ENCODE data around the gene GRM8. TPM values are rescaled to one million over a fixed set of nuclear protein-coding genes. Genes with fewer than 3 reads are reported as not detected.

GRM8 gene
- total RNA-seq, 1 experiment from 2014 or later = 1.4 TPM

GRCh38 chr7:127146746-127147536 lies 105.8 kb downstream of the GRM8 start:
- DNase-seq (ENCODE audit: low read depth) = no peak

GRCh38 chr7:127137146-127137545 lies 115.6 kb downstream of the GRM8 start:
- DNase-seq (ENCODE audit: low read depth) = no peak

DNA sequence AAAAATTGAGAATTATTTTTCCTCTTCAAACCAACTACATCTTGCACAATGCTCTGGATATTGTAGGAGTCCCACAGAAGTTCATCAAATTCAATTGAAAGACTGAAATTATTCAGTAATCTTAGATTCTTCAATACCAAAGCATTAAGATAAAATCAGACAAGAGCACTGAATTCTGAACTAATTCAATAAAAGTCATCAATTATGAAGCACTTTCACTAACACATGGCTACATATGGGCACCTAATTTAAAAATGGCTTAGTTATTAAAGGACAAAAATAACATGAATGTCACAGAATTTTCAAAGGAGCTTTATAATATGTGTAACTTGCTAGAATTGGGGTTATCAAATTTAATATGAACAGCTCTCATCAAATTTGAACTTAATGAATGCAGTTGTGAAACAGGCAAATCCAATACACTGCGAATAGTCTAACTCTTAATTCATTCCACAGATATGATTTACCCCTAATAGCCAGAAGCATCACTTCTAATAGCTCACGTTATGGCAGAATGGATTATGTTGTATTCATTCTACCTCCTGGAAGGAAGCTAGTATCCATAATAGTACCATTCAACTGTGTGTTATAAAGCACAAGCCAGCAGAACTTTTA lies 116.8 kb downstream of the GRM8 start:
- no peak for DNase-seq (ENCODE audit: low read depth)

- DNase-seq (ENCODE audit: low read depth) = no peak
These were observed 129.5 kb downstream of the GRM8 start for GRCh38 chr7:127123220-127123619.

DNA sequence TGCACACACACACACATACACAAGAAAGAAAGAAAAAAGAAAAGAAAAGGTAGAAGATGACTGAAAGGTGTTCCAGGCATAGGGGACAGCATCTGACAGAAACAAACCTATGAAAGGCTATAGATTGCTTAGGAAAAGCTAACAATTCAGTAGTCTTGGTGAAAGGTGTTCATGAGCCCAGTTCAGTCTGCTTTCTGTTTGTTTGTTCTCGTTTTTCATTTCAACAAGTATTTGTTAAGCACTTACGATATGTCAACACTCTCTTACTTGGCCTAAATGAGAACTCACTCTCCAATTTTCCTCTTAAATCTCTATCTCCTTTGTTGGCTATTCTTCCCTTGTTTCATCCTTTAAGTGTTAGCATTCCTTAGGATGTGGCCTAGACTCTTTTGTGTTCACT lies 133.2 kb downstream of the GRM8 start:
- DNase-seq (ENCODE audit: low read depth) = no peak

GRCh38 chr7:127114742-127115265 lies 137.9 kb downstream of the GRM8 start:
- DNase-seq (ENCODE audit: low read depth) = no peak

GRCh38 chr7:127107601-127108007 lies 145.1 kb downstream of the GRM8 start:
- peak; percentile 37 for DNase-seq (ENCODE audit: low read depth)

DNA sequence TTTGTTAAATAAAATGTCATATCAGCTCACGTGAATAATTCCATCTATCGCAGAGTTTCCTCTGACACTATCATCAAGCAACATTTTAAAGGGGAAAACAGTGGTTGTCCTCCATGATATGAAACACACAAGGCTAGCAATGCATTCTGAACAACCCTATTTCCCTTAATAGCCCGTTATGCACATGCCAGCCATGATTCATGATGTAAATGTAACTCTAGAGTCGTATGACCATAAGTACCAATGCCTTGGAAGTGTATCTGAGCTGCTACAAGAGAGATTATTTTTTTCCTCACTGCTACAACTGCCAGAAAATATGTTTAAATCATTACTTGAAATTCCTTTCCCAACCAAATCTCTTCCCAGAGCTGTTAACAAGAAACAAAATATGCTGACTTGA lies 159.4 kb downstream of the GRM8 start:
- DNase-seq (ENCODE audit: low read depth) = no peak

GRCh38 chr7:127091620-127092019 lies 161.1 kb downstream of the GRM8 start:
- no peak for DNase-seq (ENCODE audit: low read depth)

- DNase-seq (ENCODE audit: low read depth) = no peak
These were observed 163.6 kb downstream of the GRM8 start for GRCh38 chr7:127089146-127089545.

- DNase-seq (ENCODE audit: low read depth) = no peak
These were observed 171.2 kb downstream of the GRM8 start for GRCh38 chr7:127081539-127081938.

DNA sequence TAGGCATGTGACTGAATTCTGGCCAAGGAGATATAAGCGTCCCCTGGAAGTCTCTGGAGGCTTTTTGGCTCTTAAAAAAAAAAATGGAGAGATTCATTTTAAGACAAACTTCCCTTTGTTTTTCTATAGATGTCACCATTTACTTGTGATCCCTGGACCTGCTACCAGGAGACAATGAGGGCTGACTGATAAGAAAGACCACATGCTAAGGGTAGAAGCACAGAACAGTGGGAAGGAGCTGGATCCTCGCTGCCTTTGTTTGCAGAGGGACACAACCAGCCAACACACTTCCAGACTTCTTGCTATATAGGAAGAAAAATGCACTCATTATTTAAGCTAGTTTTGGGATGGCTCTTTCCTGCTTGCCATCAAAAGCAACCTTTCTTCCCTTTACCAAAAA lies 172.2 kb downstream of the GRM8 start:
- DNase-seq (ENCODE audit: low read depth) = no peak

DNA sequence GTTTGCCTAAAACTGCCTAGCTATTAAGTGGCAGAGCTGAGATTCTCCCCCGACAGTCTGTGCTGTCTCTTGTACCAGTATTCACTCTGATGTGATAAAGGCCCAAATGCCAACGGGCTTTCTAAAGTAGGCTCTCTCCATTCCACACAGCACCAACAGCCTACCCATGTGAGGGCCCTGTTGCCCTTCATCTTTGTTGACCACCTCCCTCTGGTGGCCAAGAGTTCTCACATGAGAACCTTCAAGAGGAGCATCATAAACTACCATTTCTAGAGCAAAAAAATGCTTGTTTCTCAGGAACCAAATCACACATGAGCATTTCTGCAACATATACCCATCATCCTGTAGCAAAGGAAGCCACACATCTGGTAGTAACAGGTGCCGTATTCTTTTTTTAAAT lies 185.8 kb downstream of the GRM8 start:
- DNase-seq (ENCODE audit: low read depth) = no peak

DNA sequence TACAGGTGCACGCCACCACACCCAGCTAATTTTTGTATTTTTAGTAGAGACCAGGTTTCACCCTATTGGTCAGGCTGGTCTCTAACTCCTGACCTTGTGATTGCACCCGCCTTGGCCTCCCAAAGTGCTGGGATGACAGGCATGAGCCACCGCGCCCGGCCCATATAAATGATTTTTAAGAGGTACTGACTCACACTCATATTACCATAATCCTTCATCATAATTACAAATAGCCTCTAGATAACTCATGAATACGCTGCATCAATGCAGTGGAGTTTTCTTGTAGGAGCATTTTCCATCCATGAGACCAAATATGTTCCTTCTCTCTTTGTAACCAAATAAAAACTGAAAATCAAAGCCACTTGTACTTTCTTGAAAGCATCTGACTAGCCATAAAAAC lies 193.3 kb downstream of the GRM8 start:
- DNase-seq (ENCODE audit: low read depth) = no peak

DNA sequence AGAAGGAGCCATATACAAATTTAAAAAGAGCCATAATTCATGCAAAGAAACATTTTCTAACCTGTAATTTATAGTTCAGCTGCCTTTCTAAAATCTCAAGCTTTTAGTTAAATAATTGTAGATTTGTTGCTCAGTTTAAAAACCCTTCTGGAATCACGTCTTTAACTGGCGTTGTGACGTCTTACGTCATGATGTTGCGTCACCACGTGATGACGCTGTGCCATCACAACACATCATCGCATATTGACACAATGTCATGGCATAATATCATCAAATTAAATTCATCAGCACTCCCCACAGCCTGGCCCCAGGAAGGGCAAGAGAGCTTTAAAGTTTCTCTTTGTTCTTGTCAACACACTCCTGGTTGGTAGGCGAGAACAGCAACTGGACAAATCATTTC lies 194.8 kb downstream of the GRM8 start:
- DNase-seq (ENCODE audit: low read depth) = no peak

DNA sequence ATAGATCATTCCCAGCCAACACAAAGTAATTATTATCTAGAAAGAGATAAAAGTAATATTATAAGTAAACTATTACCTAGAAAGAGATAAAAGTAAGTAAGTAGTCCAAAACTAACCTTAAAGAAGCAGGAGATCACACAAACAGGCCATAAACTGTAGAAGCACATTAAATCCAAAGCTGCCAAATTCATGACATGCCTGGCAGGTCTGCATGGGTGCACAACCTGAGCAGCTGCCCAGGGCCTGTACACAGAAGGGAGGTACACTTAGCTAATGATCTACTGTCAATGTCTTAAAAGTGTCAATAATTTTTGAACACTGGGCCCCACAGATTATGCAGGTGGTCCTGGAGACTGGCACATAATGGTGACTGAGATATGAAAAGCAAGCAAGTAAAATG lies 196.5 kb downstream of the GRM8 start:
- DNase-seq (ENCODE audit: low read depth) = no peak

DNA sequence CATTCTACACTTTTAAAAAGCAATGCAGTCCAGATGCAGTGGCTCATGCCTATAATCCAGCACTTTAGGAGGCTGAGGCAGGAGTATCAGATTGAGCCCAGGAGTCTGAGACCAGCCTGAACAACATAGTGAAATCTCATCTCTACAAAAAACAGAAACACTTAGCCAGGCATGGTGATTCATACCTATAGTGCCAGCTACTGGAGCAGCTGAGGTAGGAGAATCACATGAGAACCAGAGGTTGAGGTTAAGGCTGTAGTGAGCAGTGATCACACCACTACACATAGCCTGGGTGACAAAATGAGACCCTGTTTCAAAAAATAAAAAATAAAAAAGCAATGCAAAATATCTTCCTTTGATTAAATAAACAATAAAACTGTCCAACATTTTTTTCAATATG lies 205.2 kb downstream of the GRM8 start:
- no peak for DNase-seq (ENCODE audit: low read depth)

DNA sequence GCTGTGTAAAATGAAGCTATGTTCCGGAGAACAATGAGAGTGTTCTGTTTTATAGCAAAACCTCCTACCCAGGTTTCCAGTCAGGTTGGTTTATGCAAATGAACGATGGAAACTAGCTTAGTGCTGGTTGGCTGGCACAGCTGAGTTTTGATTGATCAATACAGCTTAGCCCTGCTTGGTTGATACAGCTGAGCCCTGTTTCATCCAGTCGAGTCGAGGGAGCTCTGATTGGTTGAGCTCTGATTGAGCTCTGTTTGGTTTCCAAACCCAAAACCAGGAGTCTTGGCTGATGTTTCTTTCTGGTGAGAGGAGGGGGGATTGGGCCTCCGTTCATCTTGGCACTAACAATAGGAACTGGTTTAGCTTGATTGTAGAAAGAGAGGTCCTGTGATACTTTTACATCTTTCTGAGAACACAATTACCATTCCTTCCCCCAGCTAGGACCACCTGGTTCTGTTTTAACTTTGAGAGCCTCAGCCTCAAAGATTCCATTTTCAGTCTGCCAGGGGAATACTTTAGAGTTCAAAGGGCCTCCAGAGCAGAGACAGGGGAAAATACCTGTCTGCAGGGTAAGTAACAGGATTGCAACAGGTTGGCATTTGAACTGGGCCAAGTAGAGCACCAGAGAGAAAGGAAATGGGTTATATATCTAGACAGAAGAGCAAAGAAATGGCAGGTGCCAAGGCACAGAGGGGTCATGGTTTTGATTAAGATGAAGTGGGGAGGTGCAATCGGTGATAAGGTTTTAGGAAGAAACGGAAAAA lies 210.9 kb downstream of the GRM8 start:
- no peak for DNase-seq (ENCODE audit: low read depth)

DNA sequence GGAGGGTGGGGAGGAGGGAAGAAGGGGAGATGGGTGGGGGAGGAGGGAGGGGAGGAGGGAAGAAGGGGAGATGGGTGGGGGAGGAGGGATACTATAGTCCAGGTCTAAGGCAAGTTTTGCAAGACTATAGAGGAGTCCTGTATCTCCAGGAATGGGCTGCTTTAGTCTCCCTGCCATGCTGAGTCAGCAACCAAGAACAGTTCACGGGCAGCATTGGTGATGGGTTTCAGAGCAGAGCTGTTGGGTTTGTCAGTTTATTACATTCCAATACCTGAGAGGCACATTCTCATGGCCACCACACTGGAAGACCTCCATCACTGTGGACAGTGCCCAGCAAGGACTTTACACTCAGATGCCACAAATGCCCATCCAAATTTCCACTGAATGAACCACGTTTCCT lies 212.7 kb downstream of the GRM8 start:
- DNase-seq (ENCODE audit: low read depth) = no peak

DNA sequence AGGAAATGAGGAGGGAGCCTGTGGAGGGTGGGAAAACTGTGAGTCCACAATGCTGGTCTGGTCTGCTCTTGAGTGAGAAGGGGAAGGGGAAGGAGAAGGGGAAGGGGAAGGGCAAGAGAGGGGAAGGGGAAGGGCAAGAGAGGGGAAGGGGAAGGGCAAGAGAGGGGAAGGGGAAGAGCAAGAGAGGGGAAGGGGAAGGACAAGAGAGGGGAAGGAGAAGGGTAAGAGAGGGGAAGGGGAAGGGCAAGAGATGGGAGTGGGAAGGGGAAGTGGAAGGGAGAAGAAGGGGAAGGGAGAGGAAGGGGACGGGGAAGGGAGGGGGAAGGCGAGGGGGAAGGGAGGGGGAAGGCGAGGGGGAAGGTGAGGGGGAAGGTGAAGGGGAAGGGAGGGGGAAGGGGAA lies 213.2 kb downstream of the GRM8 start:
- DNase-seq (ENCODE audit: low read depth) = no peak

DNA sequence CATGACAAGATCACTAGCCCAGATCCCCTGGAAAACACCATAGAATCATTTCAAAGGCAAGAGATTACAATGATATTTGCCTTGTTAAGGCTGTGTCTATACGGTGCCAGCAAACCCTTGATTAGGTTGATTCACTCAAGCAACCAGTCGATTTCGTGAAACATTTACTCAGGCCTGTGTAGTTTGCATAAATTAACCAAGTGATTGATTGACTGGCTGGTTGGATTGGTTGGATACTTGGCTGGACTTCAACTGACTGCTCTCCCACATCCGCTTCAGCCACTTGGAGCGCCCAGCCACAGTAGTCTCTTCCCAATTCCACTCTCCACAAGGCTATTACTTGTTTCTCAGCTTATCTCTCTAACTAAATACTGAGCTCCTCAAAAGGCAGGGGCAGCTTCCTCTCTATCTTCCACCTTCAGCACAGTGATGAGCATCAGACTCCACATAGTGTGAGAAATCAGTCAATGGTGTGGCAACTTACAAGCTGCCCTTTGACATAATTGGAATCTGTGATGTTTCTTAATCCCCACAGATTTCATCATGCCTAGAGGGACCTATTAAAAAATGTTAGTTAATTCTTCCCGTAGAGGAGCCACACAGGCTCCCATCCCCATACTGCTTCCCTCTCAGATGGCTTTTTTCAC lies 217.4 kb downstream of the GRM8 start:
- DNase-seq (ENCODE audit: low read depth) = no peak

DNA sequence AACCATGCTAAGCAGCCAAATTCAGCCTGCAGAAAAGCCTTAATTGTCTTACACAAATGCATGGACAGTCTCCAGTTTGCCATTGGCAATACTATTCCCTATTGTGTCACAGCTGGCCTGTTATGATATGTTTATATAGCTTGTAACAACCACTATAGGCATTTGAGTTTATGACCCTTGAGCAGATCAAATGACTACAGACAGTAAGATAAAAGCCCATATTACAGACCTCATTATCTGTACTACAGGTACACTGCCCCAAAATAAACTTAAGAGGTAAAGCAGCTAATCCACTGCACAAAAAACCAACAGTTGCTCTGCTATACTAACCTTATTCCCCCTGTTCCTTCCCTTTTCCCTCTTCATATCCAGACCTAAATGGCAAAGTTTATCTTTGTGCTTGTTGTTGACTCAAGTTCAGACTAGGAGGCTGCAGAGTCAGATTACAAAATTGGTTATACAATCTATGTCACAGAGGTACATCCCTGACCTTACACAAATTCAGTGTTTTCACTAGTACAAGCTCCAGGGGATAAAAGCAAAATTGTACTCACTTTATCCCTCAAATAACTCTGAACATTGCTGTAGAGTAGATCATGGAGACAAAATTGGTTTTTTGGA lies 218.4 kb downstream of the GRM8 start:
- DNase-seq (ENCODE audit: low read depth) = no peak

All from Daoy (cell line).